ENCODE data around the gene MED17.
A peak's percentile ranks its signal among the peaks of the same experiment; 100 is the strongest.
"Not testable (repeated sequence)": the region's sequence is repeated elsewhere in the genome, so short reads cannot be mapped to it uniquely, and the experiment has no call there.

The MED17 gene

GRCh38 chr11:93753241-93753640 lies 30.8 kb upstream of the MED17 start:
- DNase-seq = no peak
- in situ Hi-C loops (cut with HindIII; ENCODE audit: low pct_ligation_motif_present, low pct_unique_long_range_greater_than_20kb, low sequenced_read_pairs) = no loop called here

- no peak for DNase-seq
- in situ Hi-C loops (cut with HindIII; ENCODE audit: low pct_ligation_motif_present, low pct_unique_long_range_greater_than_20kb, low sequenced_read_pairs) = no loop called here
These were observed 27.3 kb upstream of the MED17 start for GRCh38 chr11:93756748-93757147.

GRCh38 chr11:93757301-93757700 lies 26.8 kb upstream of the MED17 start:
- in situ Hi-C loops (cut with HindIII; ENCODE audit: low pct_ligation_motif_present, low pct_unique_long_range_greater_than_20kb, low sequenced_read_pairs) = no loop called here
- no peak for DNase-seq

GRCh38 chr11:93757924-93758865 lies 25.9 kb upstream of the MED17 start:
- in situ Hi-C loops (cut with HindIII; ENCODE audit: low pct_ligation_motif_present, low pct_unique_long_range_greater_than_20kb, low sequenced_read_pairs) = no loop called here
- no peak for DNase-seq

GRCh38 chr11:93759123-93759522 lies 25.0 kb upstream of the MED17 start:
- in situ Hi-C loops (cut with HindIII; ENCODE audit: low pct_ligation_motif_present, low pct_unique_long_range_greater_than_20kb, low sequenced_read_pairs); DNase-seq: not testable (repeated sequence)

- DNase-seq = no peak
- in situ Hi-C loops (cut with HindIII; ENCODE audit: low pct_ligation_motif_present, low pct_unique_long_range_greater_than_20kb, low sequenced_read_pairs) = no loop called here
These were observed 22.2 kb upstream of the MED17 start for GRCh38 chr11:93761910-93762309.

- DNase-seq = no peak
- in situ Hi-C loops (cut with HindIII; ENCODE audit: low pct_ligation_motif_present, low pct_unique_long_range_greater_than_20kb, low sequenced_read_pairs) = no loop called here
These were observed 18.5 kb upstream of the MED17 start for GRCh38 chr11:93765551-93765950.

- in situ Hi-C loops (cut with HindIII; ENCODE audit: low pct_ligation_motif_present, low pct_unique_long_range_greater_than_20kb, low sequenced_read_pairs) = no loop called here
These were observed 17.6 kb upstream of the MED17 start for GRCh38 chr11:93766504-93766903.

GRCh38 chr11:93767018-93767417 lies 17.1 kb upstream of the MED17 start:
- DNase-seq = no peak
- in situ Hi-C loops (cut with HindIII; ENCODE audit: low pct_ligation_motif_present, low pct_unique_long_range_greater_than_20kb, low sequenced_read_pairs) = no loop called here

More at GRCh38 chr11:93766504-93766903, 17.6 kb upstream of the MED17 start:
- no peak for DNase-seq

- in situ Hi-C loops (cut with HindIII; ENCODE audit: low pct_ligation_motif_present, low pct_unique_long_range_greater_than_20kb, low sequenced_read_pairs) = no loop called here
- no peak for DNase-seq
These were observed 13.9 kb upstream of the MED17 start for GRCh38 chr11:93770160-93770559.

GRCh38 chr11:93772123-93772522 lies 12.0 kb upstream of the MED17 start:
- no peak for DNase-seq
- in situ Hi-C loops (cut with HindIII; ENCODE audit: low pct_ligation_motif_present, low pct_unique_long_range_greater_than_20kb, low sequenced_read_pairs) = no loop called here

- DNase-seq = no peak
- in situ Hi-C loops (cut with HindIII; ENCODE audit: low pct_ligation_motif_present, low pct_unique_long_range_greater_than_20kb, low sequenced_read_pairs) = no loop called here
These were observed 11.0 kb upstream of the MED17 start for GRCh38 chr11:93773045-93773477.

GRCh38 chr11:93773601-93774200 lies 10.4 kb upstream of the MED17 start:
- in situ Hi-C loops (cut with HindIII; ENCODE audit: low pct_ligation_motif_present, low pct_unique_long_range_greater_than_20kb, low sequenced_read_pairs) = no loop called here
- DNase-seq = no peak

GRCh38 chr11:93774560-93774959 lies 9.5 kb upstream of the MED17 start:
- in situ Hi-C loops (cut with HindIII; ENCODE audit: low pct_ligation_motif_present, low pct_unique_long_range_greater_than_20kb, low sequenced_read_pairs) = not testable (repeated sequence)

GRCh38 chr11:93775289-93775688 lies 8.8 kb upstream of the MED17 start:
- in situ Hi-C loops (cut with HindIII; ENCODE audit: low pct_ligation_motif_present, low pct_unique_long_range_greater_than_20kb, low sequenced_read_pairs) = no loop called here
- peak; percentile 25 for DNase-seq

More at GRCh38 chr11:93774560-93774959, 9.5 kb upstream of the MED17 start:
- DNase-seq = not testable (repeated sequence)

GRCh38 chr11:93783362-93783761 lies 720 bp upstream of the MED17 start:
- no peak for DNase-seq
- in situ Hi-C loops (cut with HindIII; ENCODE audit: low pct_ligation_motif_present, low pct_unique_long_range_greater_than_20kb, low sequenced_read_pairs) = no loop called here

GRCh38 chr11:93783765-93784144 lies 327 bp upstream of the MED17 start:
- in situ Hi-C loops (cut with HindIII; ENCODE audit: low pct_ligation_motif_present, low pct_unique_long_range_greater_than_20kb, low sequenced_read_pairs) = no loop called here
- no peak for DNase-seq

GRCh38 chr11:93784935-93785360 lies 866 bp downstream of the MED17 start:
- in situ Hi-C loops (cut with HindIII; ENCODE audit: low pct_ligation_motif_present, low pct_unique_long_range_greater_than_20kb, low sequenced_read_pairs) = no loop called here
- no peak for DNase-seq

GRCh38 chr11:93791493-93791892 lies 7.4 kb downstream of the MED17 start:
- in situ Hi-C loops (cut with HindIII; ENCODE audit: low pct_ligation_motif_present, low pct_unique_long_range_greater_than_20kb, low sequenced_read_pairs) = no loop called here
- DNase-seq = no peak

Measured in ACHN (cell line).